Keratinocyte (primary cell): ENCODE measurements around the gene AMIGO2. TPM values are rescaled to one million over a fixed set of nuclear protein-coding genes. Genes with fewer than 3 reads are reported as not detected.

Source experiments
- DNase-seq: peaks from one replicate; pipeline ENCODE4 v3.0.0-alpha.2; 2011; ENCODE audit warnings: low read depth, missing footprints, low spot score
- FAIRE-seq: peaks from 2 replicates; lab custom pipeline; 2011; peaks lifted over from hg19 to GRCh38; lab: Jason Lieb, UNC
- H2AFZ ChIP-seq: 2 replicates; pipeline ENCODE4 v1.6.0; 2012; ENCODE audit warnings: low read length, control low read depth, inconsistent platforms; ENCODE audit not compliant: control insufficient read depth
- H3K27ac ChIP-seq: 2 replicates; pipeline ENCODE4 v1.5.1; 2011; ENCODE audit warnings: low read length; ENCODE audit not compliant: control insufficient read depth, insufficient read depth
- H3K27me3 ChIP-seq: 3 replicates; pipeline ENCODE4 v1.6.0; 2011; ENCODE audit warnings: low read length; ENCODE audit not compliant: control insufficient read depth, insufficient read depth; ENCODE audit errors: extremely low read depth
- H3K36me3 ChIP-seq, 2 experiments: 2 replicates in 1 of 2; 3 replicates in 1 of 2; pipeline ENCODE4 v1.5.1; 2011; ENCODE audit warnings: low read length in 2 of 2, mild to moderate bottlenecking in 1 of 2; ENCODE audit not compliant: control insufficient read depth in 2 of 2, insufficient read depth in 2 of 2; ENCODE audit errors: extremely low read depth in 1 of 2
- H3K4me1 ChIP-seq: 3 replicates; pipeline ENCODE4 v1.5.1; 2011; ENCODE audit warnings: low read length; ENCODE audit not compliant: control insufficient read depth, insufficient read depth; ENCODE audit errors: extremely low read depth
- H3K4me2 ChIP-seq: 3 replicates; pipeline ENCODE4 v1.6.0; 2011; ENCODE audit warnings: low read depth, low read length; ENCODE audit not compliant: control insufficient read depth, insufficient read depth; ENCODE audit errors: extremely low read depth
- H3K4me3 ChIP-seq, 3 experiments: fragments of 200-600 bp in 1 of 3; sonication (generic) in 1 of 3; 2 replicates in 2 of 3; 3 replicates in 1 of 3; pipeline ENCODE4 v1.5.1; 2011 to 2016; ENCODE audit warnings: low read length in 3 of 3, mild to moderate bottlenecking in 3 of 3, control low read depth in 2 of 3, inconsistent platforms in 1 of 3, low read depth in 1 of 3, mixed read lengths in 1 of 3, mixed run types in 1 of 3, moderate library complexity in 1 of 3; ENCODE audit not compliant: control insufficient read depth in 2 of 3, insufficient read depth in 2 of 3; ENCODE audit errors: extremely low read depth in 1 of 3
- H3K79me2 ChIP-seq: 2 replicates; pipeline ENCODE4 v1.6.0; 2012; ENCODE audit warnings: low read length; ENCODE audit not compliant: control insufficient read depth, insufficient read depth
- H3K9ac ChIP-seq: 3 replicates; pipeline ENCODE4 v1.6.0; 2011; ENCODE audit warnings: low read length; ENCODE audit not compliant: control insufficient read depth, insufficient read depth; ENCODE audit errors: extremely low read depth
- H3K9me1 ChIP-seq: 3 replicates; pipeline ENCODE4 v1.6.0; 2011; ENCODE audit warnings: low read length; ENCODE audit not compliant: control insufficient read depth, insufficient read depth; ENCODE audit errors: extremely low read depth
- H3K9me3 ChIP-seq: 2 replicates; pipeline ENCODE4 v1.5.1; 2012; ENCODE audit warnings: low read depth, low read length; ENCODE audit not compliant: control insufficient read depth
- H4K20me1 ChIP-seq: 3 replicates; pipeline ENCODE4 v1.6.0; 2011; ENCODE audit warnings: low read length; ENCODE audit not compliant: control insufficient read depth, insufficient read depth; ENCODE audit errors: extremely low read depth
- EZH2 ChIP-seq: IDR thresholded peaks from one replicate; pipeline ENCODE4 v1.6.1; 2012; ENCODE audit warnings: inconsistent platforms, mild to moderate bottlenecking, low read length, moderate library complexity
- dilution Hi-C: fragments of 300-500 bp; cut with MboI; formaldehyde crosslinking; loops from one replicate; pipeline ENCODE4 v1.7.0; 2020; ENCODE audit warnings: low sequenced_read_pairs; ENCODE audit not compliant: extremely low pct_ligation_motif_present
- polyA plus RNA-seq, 5 experiments: library from polyadenylated mRNA; depleted of rRNA in 3 of 5; stranded (reverse) in 3 of 5; stranded (forward) in 1 of 5; unstranded in 1 of 5; fragments of >200 nt; gene quantifications; 1 replicate in 1 of 5; 2 replicates in 3 of 5; 3 replicates in 1 of 5; pipeline versions ENCODE4 v1.2.1 to v1.2.3, GENCODE V29; 2011 to 2012; ENCODE audit warnings: missing spikeins in 2 of 5, low read depth in 1 of 5, low replicate concordance in 1 of 5
- TF ChIP-seq, protein P1 (sequence below), 3 experiments: IDR thresholded peaks in 1 of 3; conservative IDR thresholded peaks in 1 of 3; optimal IDR thresholded peaks in 1 of 3; 2 replicates in 2 of 3; 3 replicates in 1 of 3; pipeline versions ENCODE3 to v1.5.1; 2011; ENCODE audit warnings: low read length in 3 of 3, mild to moderate bottlenecking in 3 of 3, moderate library complexity in 2 of 3, control low read depth in 1 of 3, inconsistent platforms in 1 of 3; ENCODE audit not compliant: insufficient read depth in 2 of 3; ENCODE audit errors: extremely low read depth in 1 of 3

AMIGO2 gene
- polyA plus RNA-seq, 1 donor (not counting 4 experiments of a cell fraction or from before 2014, with no cell fraction given) = 71.3 TPM

DNA sequence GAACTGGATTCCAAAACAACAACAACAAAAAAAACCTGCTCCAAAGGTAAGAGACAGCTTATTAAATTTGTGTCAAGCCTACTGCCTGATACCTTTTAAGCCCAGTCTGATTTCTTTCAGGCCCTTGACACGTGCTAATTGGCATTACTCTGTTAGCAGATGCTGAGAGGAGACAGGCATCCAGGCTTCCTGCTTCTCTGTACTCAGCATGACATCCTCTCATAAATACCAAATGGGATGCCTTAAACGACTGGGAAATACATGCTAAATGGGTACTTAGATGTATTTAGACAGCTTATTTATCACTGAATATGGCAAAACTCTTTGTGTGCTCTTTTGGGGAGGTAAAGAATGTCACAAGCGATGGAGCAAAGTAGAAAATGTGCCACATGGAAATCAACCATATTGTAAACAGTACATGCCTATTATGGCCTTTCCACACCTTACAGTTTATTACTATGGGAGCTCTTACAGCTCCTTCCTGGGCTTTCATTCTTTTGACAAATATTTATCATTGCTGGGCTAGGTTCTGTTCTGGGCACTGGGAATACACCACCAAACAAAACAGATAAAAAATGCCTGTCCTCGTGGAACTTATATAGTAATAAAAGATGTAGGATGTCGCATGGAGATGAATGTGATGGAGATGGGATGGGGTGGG lies 11.9 kb downstream of the AMIGO2 start:
- dilution Hi-C loops = no loop called here
- Histone ChIP-seq H3K4me2 (no peak overlapping the region), H3K79me2 (no peaks in the 10 kb centered on the region), H3K27me3 (no peaks in the 10 kb centered on the region), H3K9ac (no peak overlapping the region), H3K27ac (no peak overlapping the region), H2AFZ (no peak overlapping the region), H3K4me3 (no peak overlapping the region), H3K36me3 (no peaks in the 10 kb centered on the region), H4K20me1 (no peaks in the 10 kb centered on the region), H3K9me1 (no peaks in the 10 kb centered on the region), H3K4me1 (no peaks in the 10 kb centered on the region), H3K9me3 (no peaks in the 10 kb centered on the region)
- no peak for TF ChIP-seq EZH2
- TF ChIP-seq, protein P1, sequence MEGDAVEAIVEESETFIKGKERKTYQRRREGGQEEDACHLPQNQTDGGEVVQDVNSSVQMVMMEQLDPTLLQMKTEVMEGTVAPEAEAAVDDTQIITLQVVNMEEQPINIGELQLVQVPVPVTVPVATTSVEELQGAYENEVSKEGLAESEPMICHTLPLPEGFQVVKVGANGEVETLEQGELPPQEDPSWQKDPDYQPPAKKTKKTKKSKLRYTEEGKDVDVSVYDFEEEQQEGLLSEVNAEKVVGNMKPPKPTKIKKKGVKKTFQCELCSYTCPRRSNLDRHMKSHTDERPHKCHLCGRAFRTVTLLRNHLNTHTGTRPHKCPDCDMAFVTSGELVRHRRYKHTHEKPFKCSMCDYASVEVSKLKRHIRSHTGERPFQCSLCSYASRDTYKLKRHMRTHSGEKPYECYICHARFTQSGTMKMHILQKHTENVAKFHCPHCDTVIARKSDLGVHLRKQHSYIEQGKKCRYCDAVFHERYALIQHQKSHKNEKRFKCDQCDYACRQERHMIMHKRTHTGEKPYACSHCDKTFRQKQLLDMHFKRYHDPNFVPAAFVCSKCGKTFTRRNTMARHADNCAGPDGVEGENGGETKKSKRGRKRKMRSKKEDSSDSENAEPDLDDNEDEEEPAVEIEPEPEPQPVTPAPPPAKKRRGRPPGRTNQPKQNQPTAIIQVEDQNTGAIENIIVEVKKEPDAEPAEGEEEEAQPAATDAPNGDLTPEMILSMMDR (optimal IDR thresholded peaks at IDR 0.05 in 1 of 3, IDR thresholded peaks at IDR 0.05 in 1 of 3, conservative IDR thresholded peaks at IDR 0.05 in 1 of 3; ENCODE audit: extremely low read depth in 1 of 3, insufficient read depth in 2 of 3, low read length in 3 of 3) = no peak
- DNase-seq (no peak), FAIRE-seq (no peak)

GRCh38 chr12:47067176-47067575 lies 12.6 kb downstream of the AMIGO2 start:
- Histone ChIP-seq H4K20me1 (no peaks in the 10 kb centered on the region), H3K27ac (no peak overlapping the region), H3K9me1 (no peaks in the 10 kb centered on the region), H3K79me2 (no peaks in the 10 kb centered on the region), H3K9me3 (no peaks in the 10 kb centered on the region), H3K4me2 (no peak overlapping the region), H3K4me1 (no peaks in the 10 kb centered on the region), H3K4me3 (no peak overlapping the region), H2AFZ (no peak overlapping the region), H3K9ac (no peak overlapping the region), H3K36me3 (no peaks in the 10 kb centered on the region), H3K27me3 (no peaks in the 10 kb centered on the region)
- TF ChIP-seq, protein P1 (optimal IDR thresholded peaks at IDR 0.05 in 1 of 3, IDR thresholded peaks at IDR 0.05 in 1 of 3, conservative IDR thresholded peaks at IDR 0.05 in 1 of 3; ENCODE audit: extremely low read depth in 1 of 3, insufficient read depth in 2 of 3, low read length in 3 of 3) = no peak
- no peak for TF ChIP-seq EZH2
- FAIRE-seq = no peak
- dilution Hi-C loops = no loop called here
- no peak for DNase-seq
